Keratinocyte (primary cell): ENCODE data around the gene SRL. TPM values are rescaled to one million over a fixed set of nuclear protein-coding genes. Genes with fewer than 3 reads are reported as not detected.

ENCODE experiments used
- DNase-seq: peaks from one replicate; pipeline ENCODE4 v3.0.0-alpha.2; 2011; ENCODE audit warnings: low read depth, missing footprints, low spot score
- FAIRE-seq: peaks from 2 replicates; lab custom pipeline; 2011; peaks lifted over from hg19 to GRCh38; lab: Jason Lieb, UNC
- H2AFZ ChIP-seq: 2 replicates; pipeline ENCODE4 v1.6.0; 2012; ENCODE audit warnings: low read length, control low read depth, inconsistent platforms; ENCODE audit not compliant: control insufficient read depth
- H3K27ac ChIP-seq: 2 replicates; pipeline ENCODE4 v1.5.1; 2011; ENCODE audit warnings: low read length; ENCODE audit not compliant: control insufficient read depth, insufficient read depth
- H3K27me3 ChIP-seq: 3 replicates; pipeline ENCODE4 v1.6.0; 2011; ENCODE audit warnings: low read length; ENCODE audit not compliant: control insufficient read depth, insufficient read depth; ENCODE audit errors: extremely low read depth
- H3K36me3 ChIP-seq, 2 experiments: 2 replicates in 1 of 2; 3 replicates in 1 of 2; pipeline ENCODE4 v1.5.1; 2011; ENCODE audit warnings: low read length in 2 of 2, mild to moderate bottlenecking in 1 of 2; ENCODE audit not compliant: control insufficient read depth in 2 of 2, insufficient read depth in 2 of 2; ENCODE audit errors: extremely low read depth in 1 of 2
- H3K4me1 ChIP-seq: 3 replicates; pipeline ENCODE4 v1.5.1; 2011; ENCODE audit warnings: low read length; ENCODE audit not compliant: control insufficient read depth, insufficient read depth; ENCODE audit errors: extremely low read depth
- H3K4me2 ChIP-seq: 3 replicates; pipeline ENCODE4 v1.6.0; 2011; ENCODE audit warnings: low read depth, low read length; ENCODE audit not compliant: control insufficient read depth, insufficient read depth; ENCODE audit errors: extremely low read depth
- H3K4me3 ChIP-seq, 3 experiments: fragments of 200-600 bp in 1 of 3; sonication (generic) in 1 of 3; 2 replicates in 2 of 3; 3 replicates in 1 of 3; pipeline ENCODE4 v1.5.1; 2011 to 2016; ENCODE audit warnings: low read length in 3 of 3, mild to moderate bottlenecking in 3 of 3, control low read depth in 2 of 3, inconsistent platforms in 1 of 3, low read depth in 1 of 3, mixed read lengths in 1 of 3, mixed run types in 1 of 3, moderate library complexity in 1 of 3; ENCODE audit not compliant: control insufficient read depth in 2 of 3, insufficient read depth in 2 of 3; ENCODE audit errors: extremely low read depth in 1 of 3
- H3K79me2 ChIP-seq: 2 replicates; pipeline ENCODE4 v1.6.0; 2012; ENCODE audit warnings: low read length; ENCODE audit not compliant: control insufficient read depth, insufficient read depth
- H3K9ac ChIP-seq: 3 replicates; pipeline ENCODE4 v1.6.0; 2011; ENCODE audit warnings: low read length; ENCODE audit not compliant: control insufficient read depth, insufficient read depth; ENCODE audit errors: extremely low read depth
- H3K9me1 ChIP-seq: 3 replicates; pipeline ENCODE4 v1.6.0; 2011; ENCODE audit warnings: low read length; ENCODE audit not compliant: control insufficient read depth, insufficient read depth; ENCODE audit errors: extremely low read depth
- H3K9me3 ChIP-seq: 2 replicates; pipeline ENCODE4 v1.5.1; 2012; ENCODE audit warnings: low read depth, low read length; ENCODE audit not compliant: control insufficient read depth
- H4K20me1 ChIP-seq: 3 replicates; pipeline ENCODE4 v1.6.0; 2011; ENCODE audit warnings: low read length; ENCODE audit not compliant: control insufficient read depth, insufficient read depth; ENCODE audit errors: extremely low read depth
- EZH2 ChIP-seq: IDR thresholded peaks from one replicate; pipeline ENCODE4 v1.6.1; 2012; ENCODE audit warnings: inconsistent platforms, mild to moderate bottlenecking, low read length, moderate library complexity
- dilution Hi-C: fragments of 300-500 bp; cut with MboI; formaldehyde crosslinking; loops from one replicate; pipeline ENCODE4 v1.7.0; 2020; ENCODE audit warnings: low sequenced_read_pairs; ENCODE audit not compliant: extremely low pct_ligation_motif_present
- polyA plus RNA-seq, 5 experiments: library from polyadenylated mRNA; depleted of rRNA in 3 of 5; stranded (reverse) in 3 of 5; stranded (forward) in 1 of 5; unstranded in 1 of 5; fragments of >200 nt; gene quantifications; 1 replicate in 1 of 5; 2 replicates in 3 of 5; 3 replicates in 1 of 5; pipeline versions ENCODE4 v1.2.1 to v1.2.3, GENCODE V29; 2011 to 2012; ENCODE audit warnings: missing spikeins in 2 of 5, low read depth in 1 of 5, low replicate concordance in 1 of 5
- TF ChIP-seq, protein P1 (sequence below), 3 experiments: IDR thresholded peaks in 1 of 3; conservative IDR thresholded peaks in 1 of 3; optimal IDR thresholded peaks in 1 of 3; 2 replicates in 2 of 3; 3 replicates in 1 of 3; pipeline versions ENCODE3 to v1.5.1; 2011; ENCODE audit warnings: low read length in 3 of 3, mild to moderate bottlenecking in 3 of 3, moderate library complexity in 2 of 3, control low read depth in 1 of 3, inconsistent platforms in 1 of 3; ENCODE audit not compliant: insufficient read depth in 2 of 3; ENCODE audit errors: extremely low read depth in 1 of 3

The SRL gene
- polyA plus RNA-seq, 1 donor (not counting 4 experiments of a cell fraction or from before 2014, with no cell fraction given), result not detected

DNA sequence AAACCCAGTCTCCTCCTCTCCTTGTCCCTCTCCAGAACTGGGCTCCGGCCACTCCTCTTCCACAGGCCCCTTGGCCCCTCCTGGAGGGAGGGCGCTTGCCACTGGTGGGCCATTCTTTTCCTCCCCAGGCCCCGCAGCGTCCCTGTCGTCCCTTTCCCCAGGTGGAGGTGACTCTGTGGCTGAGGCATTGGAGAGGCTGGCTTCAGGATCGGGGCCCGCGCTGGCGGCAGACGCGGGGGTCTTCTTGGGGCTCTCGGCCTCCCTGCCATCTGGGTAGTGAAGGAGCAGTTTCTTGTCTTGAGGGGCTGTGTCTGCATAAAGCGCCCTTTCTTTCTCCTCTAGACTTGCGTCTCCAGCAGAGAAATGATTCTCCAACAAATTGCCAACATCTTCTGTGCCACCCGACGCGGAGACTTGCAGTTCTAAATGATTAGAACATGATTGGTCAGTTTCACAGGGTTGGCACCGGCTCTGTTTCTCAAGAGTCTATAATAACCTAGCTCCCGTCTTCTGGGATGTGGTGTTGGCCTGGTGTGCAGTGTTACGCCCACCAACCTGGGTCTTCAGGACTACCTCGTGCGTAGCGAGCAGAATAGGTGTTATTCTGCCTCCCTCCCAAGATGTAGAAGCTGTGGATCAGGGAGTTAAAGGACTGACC, 34.1 kb downstream of the SRL start:
- no peak overlapping the region for H3K27ac ChIP-seq
- FAIRE-seq, result no peak
- dilution Hi-C loops, result no loop called here
- H2AFZ ChIP-seq, result no peak overlapping the region
- DNase-seq, result no peak
- no peaks in the 10 kb centered on the region for H4K20me1 ChIP-seq
- H3K79me2 ChIP-seq, result no peaks in the 10 kb centered on the region
- H3K36me3 ChIP-seq, result no peaks in the 10 kb centered on the region
- no peak overlapping the region for H3K4me2 ChIP-seq
- peaks cover 3% of the 10 kb centered on the region for H3K27me3 ChIP-seq
- H3K4me3 ChIP-seq, result no peak overlapping the region
- H3K9me3 ChIP-seq, result no peaks in the 10 kb centered on the region
- no peaks in the 10 kb centered on the region for H3K9me1 ChIP-seq
- H3K9ac ChIP-seq, result no peak overlapping the region
- TF ChIP-seq, protein P1, sequence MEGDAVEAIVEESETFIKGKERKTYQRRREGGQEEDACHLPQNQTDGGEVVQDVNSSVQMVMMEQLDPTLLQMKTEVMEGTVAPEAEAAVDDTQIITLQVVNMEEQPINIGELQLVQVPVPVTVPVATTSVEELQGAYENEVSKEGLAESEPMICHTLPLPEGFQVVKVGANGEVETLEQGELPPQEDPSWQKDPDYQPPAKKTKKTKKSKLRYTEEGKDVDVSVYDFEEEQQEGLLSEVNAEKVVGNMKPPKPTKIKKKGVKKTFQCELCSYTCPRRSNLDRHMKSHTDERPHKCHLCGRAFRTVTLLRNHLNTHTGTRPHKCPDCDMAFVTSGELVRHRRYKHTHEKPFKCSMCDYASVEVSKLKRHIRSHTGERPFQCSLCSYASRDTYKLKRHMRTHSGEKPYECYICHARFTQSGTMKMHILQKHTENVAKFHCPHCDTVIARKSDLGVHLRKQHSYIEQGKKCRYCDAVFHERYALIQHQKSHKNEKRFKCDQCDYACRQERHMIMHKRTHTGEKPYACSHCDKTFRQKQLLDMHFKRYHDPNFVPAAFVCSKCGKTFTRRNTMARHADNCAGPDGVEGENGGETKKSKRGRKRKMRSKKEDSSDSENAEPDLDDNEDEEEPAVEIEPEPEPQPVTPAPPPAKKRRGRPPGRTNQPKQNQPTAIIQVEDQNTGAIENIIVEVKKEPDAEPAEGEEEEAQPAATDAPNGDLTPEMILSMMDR (optimal IDR thresholded peaks at IDR 0.05 in 1 of 3, IDR thresholded peaks at IDR 0.05 in 1 of 3, conservative IDR thresholded peaks at IDR 0.05 in 1 of 3; ENCODE audit: extremely low read depth in 1 of 3, insufficient read depth in 2 of 3, low read length in 3 of 3), result no peak
- no peak for TF ChIP-seq EZH2
- peaks cover 2% of the 10 kb centered on the region for H3K4me1 ChIP-seq

DNA sequence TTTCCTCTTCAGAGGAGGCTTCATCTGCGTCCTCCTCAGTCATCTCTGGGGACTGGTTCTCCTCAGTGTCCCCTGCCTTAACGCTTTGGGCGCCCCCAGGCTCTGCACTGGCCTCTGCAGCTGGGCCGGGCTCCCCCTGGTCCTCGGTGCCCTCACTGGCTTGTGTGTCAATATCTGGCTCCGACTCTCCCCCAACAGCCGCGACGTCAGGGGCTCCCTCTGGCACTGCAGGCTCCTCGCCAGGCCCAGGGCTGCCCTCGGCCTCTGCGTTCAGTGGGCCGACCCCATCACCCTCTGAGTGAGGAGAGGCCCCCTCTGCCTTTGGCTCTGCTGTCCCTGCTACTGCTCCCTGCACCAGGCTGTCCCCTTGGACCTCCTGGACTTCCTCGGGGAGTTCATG, 34.7 kb downstream of the SRL start:
- H3K4me2 ChIP-seq, result no peak overlapping the region
- peaks cover 3% of the 10 kb centered on the region for H3K27me3 ChIP-seq
- DNase-seq (no peak), FAIRE-seq (no peak)
- H3K4me3 ChIP-seq, result no peak overlapping the region
- H2AFZ ChIP-seq, result no peak overlapping the region
- no peaks in the 10 kb centered on the region for H4K20me1 ChIP-seq
- H3K4me1 ChIP-seq, result no peaks in the 10 kb centered on the region
- no peak overlapping the region for H3K9ac ChIP-seq
- no peaks in the 10 kb centered on the region for H3K79me2 ChIP-seq
- no peak overlapping the region for H3K27ac ChIP-seq
- dilution Hi-C loops, result no loop called here
- H3K9me3 ChIP-seq, result no peaks in the 10 kb centered on the region
- no peaks in the 10 kb centered on the region for H3K36me3 ChIP-seq
- TF ChIP-seq, protein P1 (optimal IDR thresholded peaks at IDR 0.05 in 1 of 3, IDR thresholded peaks at IDR 0.05 in 1 of 3, conservative IDR thresholded peaks at IDR 0.05 in 1 of 3; ENCODE audit: extremely low read depth in 1 of 3, insufficient read depth in 2 of 3, low read length in 3 of 3), result no peak
- TF ChIP-seq EZH2, result no peak
- H3K9me1 ChIP-seq, result no peaks in the 10 kb centered on the region
